Activated CD8-positive, alpha-beta memory T cell treated with anti-CD3 and anti-CD28 coated beads, Interleukin-2, amount 50 U/mL, for 24 hours (primary cell): ENCODE data around the gene DOCK8.

ENCODE experiments used
- DNase-seq: peaks from one replicate; pipeline ENCODE4 v3.0.0-alpha.2; 2020; ENCODE audit errors: extremely low read depth

The DOCK8 gene

DNA sequence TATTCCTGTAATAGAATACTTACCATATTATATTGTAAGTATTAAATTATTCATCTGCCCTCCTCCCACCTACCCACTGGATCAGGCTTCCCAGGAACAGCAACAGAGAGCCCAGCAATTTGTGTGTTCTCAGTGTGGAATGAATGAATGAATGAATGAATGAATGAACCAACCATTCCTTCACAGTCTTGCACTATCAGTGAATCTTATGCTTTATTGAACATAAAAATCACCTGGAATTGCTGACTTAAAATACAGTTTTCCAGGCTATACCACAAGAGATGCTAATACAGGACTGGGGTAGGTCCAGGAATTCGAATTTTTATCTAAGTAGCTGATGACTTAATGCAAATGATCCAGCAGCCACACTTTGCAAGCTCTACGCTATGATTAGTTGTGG lies 51.6 kb downstream of the DOCK8 start:
- DNase-seq: no peak

DNA sequence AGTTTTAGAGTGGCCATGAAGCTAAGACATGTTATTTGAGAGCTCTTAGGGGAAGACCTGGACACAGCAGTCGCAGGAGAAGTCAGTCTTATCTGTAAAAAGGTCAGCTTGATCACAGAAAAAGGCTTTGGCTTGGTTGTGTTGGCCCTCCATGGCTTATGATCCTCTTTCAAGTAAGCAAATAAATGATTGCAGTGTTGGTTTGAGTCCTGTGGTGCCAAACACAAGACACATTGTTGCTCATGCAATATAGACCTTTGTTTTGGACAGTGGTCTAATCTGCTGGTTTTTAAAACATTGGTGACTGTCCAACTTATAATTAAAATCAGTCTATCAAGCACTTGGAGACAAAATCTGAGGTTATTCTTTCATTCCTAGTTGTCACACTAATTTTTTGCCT lies 54.0 kb downstream of the DOCK8 start:
- no peak for DNase-seq

DNA sequence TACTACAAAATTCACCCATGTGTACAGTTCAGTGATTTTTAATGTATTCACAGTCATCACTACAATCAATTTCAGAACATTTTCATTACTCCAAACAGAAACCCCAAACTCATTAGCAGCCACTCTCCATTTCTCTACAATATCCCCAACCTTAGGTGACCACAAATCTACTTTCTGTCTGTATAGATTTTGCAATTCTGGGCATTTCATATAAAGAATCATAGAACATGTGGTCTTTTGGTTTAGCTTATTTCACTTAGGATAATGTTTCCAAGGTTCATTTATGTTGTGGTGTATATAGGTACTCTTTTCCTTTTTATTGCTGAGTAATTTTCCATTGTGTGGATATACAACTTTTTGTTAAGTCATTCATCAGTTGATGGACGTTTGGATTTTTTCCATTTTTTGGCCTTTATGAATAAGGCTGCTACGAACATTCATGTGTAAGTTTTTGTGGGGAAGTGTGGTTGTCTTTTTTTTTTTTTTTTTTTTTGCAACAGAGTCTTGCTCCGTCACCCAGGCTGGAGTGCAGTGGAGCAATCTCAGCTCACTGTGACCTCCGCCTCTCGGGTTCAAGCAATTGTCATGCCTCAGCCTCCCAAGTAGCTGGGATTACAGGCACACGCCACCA lies 54.5 kb downstream of the DOCK8 start:
- no peak for DNase-seq

DNA sequence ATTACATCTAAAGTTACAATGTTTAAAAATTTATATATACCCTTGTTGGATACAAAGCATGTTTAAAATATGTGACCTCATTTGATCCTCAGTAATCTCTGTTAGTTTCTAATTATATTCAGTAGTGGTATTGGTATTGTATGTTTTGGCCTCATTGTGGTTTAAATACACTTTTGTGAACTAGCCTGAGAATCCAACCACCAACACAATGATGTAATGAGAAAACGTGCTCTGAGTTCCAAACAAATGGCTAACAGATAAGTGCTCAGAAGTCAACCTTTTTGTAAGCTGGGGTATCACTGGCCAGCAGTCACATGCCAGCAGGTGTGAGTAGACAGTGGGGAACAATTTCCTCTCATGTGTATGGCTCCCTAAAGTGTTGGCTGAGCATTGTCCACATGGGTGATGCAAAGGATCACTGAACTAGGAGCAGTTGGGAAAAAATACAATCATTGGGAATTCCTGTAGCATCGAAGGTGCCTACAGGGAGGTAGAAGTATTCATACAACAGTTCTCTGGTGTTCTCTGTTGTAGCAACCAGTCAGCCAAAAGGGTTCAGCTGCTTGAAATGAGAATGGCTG lies 56.1 kb downstream of the DOCK8 start:
- no peak for DNase-seq

DNA sequence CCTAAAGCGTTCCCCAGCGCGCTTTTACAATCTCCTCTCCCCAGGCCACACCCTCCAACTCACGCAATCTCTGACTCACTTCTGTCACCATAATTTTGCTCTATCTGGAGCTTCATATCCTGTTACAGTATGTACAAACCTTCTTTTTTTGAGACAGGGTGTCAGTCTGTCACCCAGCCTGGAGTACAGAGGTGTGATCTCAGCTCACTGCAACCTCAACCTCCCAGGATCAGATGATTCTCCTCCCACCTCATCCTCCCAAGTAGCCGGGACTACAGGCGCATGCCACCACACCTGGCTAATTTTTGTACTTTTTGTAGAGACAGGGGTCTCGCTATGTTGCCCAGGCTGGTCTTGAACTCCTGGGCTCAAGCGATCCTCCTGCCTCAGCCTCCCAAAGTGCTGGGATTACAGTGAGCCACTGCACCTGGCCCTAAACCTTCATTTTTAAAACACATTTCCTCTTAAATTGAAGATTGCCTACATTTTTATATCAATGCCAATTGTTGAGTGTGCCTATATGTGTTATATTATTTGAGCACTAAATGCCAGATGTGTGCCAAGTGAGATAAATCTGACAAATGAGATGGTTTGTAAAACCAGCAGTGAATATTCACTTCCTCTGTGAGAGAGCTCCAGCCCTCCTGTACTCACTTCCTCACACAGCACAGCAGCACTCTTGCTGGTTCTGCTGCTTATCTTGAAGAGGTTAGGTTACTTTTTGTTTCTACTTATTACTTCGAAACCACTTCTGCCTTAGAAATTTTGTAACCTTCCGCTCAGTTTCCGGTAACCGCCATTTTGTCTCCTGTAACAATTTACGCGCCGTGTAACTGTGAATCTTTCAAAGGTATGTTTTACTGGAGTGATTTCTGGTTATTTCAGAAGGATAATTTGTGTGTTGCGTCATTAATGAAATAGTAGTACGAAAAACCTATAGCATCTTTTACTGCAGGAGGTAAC lies 57.9 kb downstream of the DOCK8 start:
- DNase-seq: peak; percentile 53

DNA sequence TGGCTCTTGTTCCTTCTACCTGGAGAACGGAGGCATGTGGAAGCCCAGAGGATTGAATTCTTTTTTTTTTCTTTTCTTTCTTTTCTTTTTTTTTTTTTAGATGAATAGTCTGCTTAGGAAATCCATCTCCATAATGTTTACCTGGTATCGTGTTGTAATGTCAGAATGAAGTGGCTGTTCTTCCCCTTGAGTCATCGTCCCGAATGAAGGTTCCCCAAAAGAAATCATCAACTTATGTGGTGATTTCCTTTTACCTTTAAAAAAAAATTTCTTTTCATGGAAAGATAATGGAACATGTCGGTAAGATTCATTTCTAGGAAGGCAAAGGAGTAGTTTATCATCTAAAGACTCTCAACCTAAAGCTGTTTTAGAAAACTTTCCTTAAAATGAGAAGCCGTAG lies 59.7 kb downstream of the DOCK8 start:
- DNase-seq: no peak

DNA sequence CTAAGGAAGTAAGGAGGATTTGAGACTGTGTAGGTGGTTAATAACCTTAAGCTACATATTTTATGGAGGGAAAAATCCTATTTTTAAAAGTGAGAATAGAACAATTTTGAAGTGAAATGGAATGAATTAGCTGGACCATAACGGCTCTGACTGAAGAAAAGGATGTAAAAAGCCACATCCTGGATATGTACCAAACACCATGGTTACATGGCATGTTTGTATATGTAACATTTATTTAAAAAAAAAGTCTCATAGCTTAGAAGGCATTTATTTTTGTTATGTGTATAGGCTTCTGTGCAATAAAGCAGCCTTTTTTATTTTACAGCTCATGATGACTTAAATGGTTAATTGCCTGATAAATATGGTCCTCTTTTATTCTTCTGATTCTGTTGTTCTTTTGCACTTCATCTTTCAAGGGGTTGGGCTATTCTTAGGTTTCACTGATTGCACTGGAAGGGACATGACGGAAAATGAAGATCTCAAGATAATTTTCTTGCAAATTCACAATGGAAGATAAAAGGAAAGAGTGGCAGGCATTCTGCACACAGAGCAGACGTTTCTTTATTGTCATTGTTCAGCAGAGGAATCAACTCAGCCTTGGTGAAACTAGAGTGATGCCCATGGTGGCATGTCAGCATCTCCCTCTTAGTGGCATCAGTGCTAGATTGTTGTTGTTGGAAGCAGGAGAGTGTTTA lies 63.1 kb downstream of the DOCK8 start:
- DNase-seq: no peak

DNA sequence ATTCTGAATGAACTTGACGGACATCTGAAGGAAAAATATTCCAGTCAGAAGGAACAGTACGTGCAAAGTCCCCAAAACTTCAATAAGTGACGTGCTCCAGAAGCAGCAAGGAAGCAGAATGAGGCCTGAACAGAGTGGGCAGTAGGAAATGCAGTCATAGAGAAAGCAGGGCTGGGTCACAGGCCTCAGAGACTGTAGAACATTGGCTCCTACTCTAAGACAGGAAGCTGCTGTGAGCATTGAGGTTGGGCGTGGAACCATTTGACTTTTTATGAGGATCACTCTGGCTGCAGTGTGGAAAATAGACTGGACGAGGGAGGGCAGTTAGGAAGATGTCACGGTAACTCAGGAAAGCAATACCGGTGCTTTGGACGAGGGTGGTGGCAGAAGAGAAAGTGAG lies 64.0 kb downstream of the DOCK8 start:
- DNase-seq: no peak

DNA sequence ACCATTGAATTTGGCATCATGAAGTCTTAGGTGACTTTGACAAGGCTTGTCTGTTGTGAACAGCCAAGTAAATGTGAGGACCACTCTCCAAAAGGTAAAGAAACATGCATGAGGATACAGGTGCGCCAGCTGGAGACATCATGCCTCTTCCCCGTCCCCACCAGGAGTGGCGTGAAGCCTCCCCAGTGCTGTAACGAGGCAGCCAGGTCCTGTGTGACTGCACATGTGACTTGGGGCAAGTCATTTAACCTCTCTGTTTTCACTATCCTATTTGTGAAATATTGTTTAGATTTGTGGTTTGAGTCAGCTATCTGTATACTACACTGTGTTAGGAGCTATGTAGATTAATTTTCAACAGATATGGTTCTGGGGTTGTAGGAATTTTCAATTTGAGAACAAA lies 65.0 kb downstream of the DOCK8 start:
- no peak for DNase-seq

DNA sequence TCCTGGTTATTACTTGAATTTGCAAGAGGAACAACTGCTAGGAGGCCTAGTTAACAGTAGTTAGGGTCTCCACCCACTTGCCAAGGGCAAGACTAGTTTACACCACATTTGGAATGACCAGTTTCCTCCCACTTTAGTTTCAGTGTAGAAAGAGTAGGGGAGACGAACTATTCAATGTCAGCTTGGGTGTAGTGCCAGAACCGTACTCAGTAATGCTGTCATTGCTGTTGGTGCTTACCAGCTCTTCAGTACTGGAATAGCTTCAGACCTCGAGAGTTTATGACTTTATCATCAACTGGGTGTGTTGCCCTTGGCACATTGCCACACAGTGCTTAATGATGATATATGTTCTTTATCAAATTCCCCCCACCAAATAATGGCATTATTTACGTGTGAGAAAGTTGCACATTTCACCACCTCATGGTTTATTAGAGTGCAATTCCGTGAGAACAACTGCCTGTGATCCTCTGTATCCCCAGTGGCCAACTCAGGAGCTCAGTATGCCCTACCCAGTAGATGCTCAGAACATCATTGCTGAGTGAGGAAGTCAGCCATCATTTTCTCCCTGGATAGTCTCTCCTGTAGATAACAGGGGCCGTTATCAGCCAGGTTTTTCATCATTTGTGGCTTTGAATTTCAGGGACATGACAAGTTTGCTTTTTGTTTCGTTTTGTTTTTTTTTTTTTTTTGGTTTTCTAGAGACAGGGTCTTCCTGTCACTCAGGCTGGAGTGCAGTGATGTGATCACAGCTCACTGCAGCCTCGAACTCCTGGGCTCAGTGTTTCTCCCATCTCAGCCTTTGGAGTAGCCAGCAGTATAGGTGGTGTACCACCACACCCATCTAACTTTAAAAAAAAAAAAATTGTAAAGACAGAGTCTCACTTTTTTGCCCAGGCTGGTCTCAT lies 67.3 kb downstream of the DOCK8 start:
- no peak for DNase-seq

DNA sequence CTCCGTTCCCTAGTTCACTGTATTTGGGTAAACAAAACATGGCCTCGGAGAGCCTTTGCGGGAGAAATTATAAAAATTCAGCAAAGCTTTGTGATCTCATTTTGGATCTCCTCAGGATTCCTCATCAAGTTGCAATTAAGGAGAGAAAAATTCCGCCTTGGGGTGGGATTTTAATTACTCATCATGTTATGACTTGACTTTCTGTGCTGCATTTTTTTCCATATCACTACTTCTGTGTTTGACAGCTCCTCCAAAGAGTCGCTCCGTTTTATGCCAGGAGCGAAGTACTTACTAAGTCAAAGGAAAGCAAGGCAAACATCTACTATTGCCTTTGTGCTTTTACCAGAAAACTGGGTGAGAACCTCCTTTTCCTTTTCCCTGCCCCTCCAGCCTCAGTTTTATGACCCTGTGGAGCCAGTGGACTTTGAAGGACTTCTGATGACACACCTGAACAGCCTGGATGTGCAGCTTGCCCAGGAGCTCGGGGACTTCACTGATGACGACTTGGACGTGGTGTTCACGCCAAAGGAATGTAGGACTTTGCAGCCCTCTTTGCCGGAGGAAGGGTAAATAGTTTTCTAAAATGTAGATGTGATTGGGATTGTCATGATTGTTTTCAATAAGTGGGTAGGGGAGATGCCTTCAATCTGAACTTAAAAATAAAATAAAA lies 71.5 kb downstream of the DOCK8 start:
- DNase-seq: no peak

DNA sequence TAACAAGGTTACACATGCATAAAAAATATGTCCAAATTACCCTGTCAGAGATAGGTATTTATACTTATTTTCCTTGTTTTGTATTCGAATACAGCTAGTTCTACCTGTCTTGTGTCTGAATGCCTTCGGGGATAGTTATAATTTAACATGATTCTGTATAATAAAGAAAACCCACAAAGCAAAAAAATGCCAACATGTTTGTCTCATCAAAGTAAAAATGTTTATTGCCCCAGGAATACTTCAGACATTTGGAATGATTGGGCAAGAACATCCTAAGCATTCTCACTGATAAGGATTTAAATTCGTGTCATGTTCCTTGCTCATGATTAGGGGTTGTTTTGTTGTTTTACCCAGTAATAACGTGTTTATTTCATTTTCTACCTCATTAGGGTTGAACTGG lies 74.5 kb downstream of the DOCK8 start:
- no peak for DNase-seq

DNA sequence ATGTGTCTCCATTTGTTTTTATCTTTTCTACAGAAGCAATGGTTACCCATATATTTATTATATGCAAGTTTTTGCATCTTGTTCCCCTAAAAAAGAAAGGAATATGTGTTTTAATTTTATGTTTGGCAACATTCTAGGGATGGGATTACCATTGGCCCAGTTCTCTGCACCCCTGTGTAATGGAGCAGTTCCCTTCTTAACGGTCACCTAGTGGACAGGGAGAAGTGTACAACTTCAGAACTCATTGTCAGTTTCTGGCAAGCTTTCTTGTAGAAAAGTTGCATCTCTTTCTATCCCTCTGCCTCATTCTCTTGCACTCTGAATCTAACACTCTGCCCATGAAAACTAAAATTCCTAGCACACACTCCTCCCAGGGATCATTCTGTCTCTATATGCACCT lies 78.2 kb downstream of the DOCK8 start:
- DNase-seq: no peak

DNA sequence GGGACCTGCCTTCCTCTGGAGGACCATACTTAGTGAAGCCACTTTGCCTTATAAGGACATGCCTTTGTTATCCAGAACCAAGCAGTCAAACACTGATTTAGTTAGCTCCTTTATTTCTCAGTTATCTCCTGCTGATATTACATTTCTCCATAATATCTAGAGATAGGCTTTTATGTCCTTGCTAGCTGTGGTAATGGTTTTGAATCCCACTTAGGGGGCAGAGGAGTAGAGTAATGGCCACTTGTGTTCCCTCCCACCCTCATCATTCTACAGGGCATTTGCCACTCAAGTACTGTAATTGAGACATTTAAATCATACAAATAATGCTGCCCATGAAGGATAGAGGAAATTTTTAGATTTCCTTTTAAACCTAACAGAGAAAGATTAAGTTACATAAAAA lies 80.9 kb downstream of the DOCK8 start:
- no peak for DNase-seq

DNA sequence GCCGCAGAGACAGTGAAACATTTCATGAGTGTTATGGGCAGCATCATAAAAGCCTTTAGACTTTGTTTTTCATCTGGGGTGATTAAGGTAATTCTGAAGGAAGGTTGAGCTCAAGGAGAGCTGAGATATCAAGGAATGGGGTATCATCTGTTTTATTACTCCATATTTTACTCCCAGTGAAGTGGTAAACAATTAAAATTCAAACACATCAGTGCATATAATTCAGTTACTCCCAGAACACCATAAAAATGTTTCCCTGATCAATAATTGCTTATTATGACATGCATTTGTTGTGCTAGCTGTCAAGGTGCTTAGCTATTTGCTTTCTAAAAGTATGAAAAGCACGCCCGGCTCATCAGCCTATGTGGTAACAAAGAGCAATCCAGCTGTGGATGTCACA lies 81.7 kb downstream of the DOCK8 start:
- DNase-seq: no peak

DNA sequence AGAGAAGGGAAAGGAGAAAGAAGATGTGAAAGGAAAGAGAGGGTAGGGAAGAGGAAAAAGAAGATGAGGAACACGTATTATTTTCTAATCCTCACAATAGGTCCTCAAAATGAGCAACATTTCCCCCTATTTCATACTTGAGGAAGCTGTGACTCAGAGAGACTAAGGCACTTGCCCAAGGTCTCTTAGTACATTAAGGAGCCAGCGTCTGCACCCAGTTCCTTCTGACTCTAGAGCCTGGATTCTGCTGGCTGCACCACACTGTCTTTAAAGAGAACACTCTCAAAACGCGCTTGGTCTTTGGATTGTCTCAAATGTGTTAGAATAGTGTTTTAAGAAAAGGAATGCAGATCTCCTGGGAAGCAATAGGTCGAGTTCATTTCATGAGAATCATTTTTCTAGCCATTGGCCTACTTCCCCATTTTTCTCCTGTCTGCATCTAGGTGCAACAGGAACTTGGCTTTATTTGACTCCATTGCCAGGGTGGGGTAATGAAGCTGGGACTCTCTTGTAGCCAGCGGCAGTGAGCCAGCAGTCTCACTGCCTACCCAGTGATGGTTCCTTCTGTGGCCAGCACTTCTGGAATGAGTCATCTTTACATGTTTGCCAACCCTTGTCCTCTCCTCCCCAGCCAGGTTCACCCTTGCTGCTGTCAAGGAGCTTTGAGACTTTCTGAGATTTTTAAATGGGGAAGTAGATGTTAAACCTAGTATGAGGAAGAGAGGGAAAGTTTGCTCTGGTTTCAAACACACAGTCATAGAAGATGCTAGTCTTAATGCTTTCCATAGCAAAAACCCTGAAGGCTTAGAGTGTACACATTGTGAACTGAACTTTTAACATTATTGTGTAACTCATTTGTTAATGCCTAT lies 82.7 kb downstream of the DOCK8 start:
- DNase-seq: no peak

DNA sequence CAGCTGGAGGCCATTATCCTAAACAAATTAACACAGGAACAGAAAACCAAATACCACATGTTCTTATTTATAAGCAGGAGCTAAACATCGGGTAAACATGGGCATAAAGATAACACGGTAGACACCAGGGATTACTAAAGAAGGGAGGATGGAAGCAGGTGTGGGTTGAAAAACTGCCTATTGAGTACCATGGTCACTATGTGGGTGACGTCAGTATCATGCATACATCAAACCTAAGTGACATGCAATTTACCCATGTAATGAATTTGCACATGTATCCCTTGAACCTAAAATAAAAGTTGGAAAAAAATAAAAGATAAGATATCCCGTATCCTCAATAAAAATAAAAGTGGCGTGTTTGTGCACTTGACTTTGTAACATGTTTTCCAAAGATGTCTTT lies 88.8 kb downstream of the DOCK8 start:
- no peak for DNase-seq

DNA sequence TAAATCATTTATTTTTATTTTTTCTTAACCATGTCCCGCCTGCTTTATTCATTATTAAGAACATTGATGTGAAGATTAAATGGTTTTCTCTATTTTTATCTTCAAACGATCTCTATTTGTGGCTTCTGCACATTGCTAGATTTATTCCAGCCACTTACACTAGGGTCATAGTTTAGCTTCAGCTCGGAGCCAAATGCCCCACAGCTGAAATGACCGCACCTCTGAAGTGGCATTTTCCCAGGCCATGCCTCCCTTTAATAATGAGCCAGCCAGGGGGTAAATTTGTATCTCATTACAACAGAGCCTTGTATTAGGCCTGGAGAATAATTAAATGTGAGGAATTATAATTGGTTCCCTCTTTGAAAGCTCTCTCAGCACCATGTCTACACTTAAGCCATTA lies 89.4 kb downstream of the DOCK8 start:
- DNase-seq: no peak

DNA sequence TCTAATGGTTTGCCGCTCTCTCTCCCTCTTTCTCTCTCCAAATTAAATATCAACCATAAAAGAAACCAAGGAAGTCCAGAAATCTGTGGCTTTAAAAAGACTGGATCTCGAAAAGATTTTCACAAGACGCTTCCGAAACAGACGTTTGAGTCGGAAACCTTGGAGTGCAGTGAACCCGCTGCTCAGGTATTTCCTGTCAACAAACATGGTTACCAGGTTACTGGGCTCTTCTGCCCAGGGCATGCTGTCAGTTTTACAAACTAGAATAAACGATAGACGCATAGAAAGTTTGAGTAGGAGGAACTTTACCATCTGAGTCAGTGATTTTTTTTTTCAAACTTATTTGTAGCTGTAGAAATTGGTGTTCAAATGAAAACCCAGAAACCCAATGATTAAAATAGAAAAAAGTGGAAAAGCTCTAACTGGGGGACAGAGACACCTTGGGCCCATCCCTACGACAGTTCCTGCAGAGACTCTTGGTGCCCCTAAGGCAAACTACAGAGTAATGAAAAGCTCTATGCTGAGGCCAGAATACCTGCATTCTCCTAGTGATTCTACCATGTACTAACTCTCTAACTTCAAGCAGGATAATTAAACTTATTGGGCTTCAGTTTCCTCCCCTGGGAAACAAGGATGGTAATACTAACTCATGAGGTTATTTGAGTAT lies 90.0 kb downstream of the DOCK8 start:
- DNase-seq: no peak
